HEK293 (cell line): ENCODE results near the gene MSI2.
A peak's percentile ranks its signal among the peaks of the same experiment; 100 is the strongest.

Experiments
- CTCF ChIA-PET: fragments of 350-600 bp; formaldehyde crosslinking; extraction: SDS; loops from one replicate; lab custom pipeline; 2021; ENCODE audit warnings: antibody characterized with exemption; lab: Yijun Ruan, JAX
- POLR2A ChIA-PET: fragments of 300-600 bp; formaldehyde crosslinking; extraction: SDS; loops from one replicate; lab custom pipeline; 2020; ENCODE audit warnings: antibody characterized with exemption, inconsistent platforms; lab: Yijun Ruan, JAX
- H3K27ac ChIP-seq: fragments of 200-500 bp; sonication (Bioruptor generic); 2 replicates; pipeline ENCODE4 v1.5.1; 2014; ENCODE audit warnings: low read depth, low read length, control low read depth, inconsistent platforms; ENCODE audit errors: extremely low read depth
- H3K36me3 ChIP-seq, 2 experiments: fragments of 200-500 bp in 1 of 2; sonication (Bioruptor generic) in 1 of 2; 1 replicate in 1 of 2; 2 replicates in 1 of 2; pipeline ENCODE4 v1.5.1; 2014 to 2017; ENCODE audit warnings: inconsistent platforms in 2 of 2, low read length in 2 of 2; ENCODE audit not compliant: control insufficient read depth in 2 of 2, insufficient read depth in 1 of 2
- H3K4me1 ChIP-seq: fragments of 200-500 bp; sonication (Bioruptor generic); 2 replicates; pipeline ENCODE4 v1.5.1; 2014; ENCODE audit warnings: mild to moderate bottlenecking, low read length, inconsistent platforms; ENCODE audit not compliant: control insufficient read depth, insufficient read depth
- H3K4me3 ChIP-seq: 2 replicates; pipeline ENCODE4 v1.5.1; 2011; ENCODE audit warnings: low read depth, mild to moderate bottlenecking, control low read depth, low read length, moderate library complexity
- H3K9me3 ChIP-seq: fragments of 200-500 bp; sonication (Bioruptor generic); 2 replicates; pipeline ENCODE4 v1.5.1; 2014; ENCODE audit warnings: low read depth, low read length, inconsistent platforms; ENCODE audit not compliant: control insufficient read depth, insufficient read depth
- BCL11A ChIP-seq: fragments of 450-650 bp; formaldehyde crosslinking; IDR thresholded peaks from 2 replicates; pipeline ENCODE4 v1.5.1; 2016; ENCODE audit warnings: low read depth, missing biosample characterization, missing genetic modification characterization
- CTCF ChIP-seq: fragments of 450-650 bp; formaldehyde crosslinking; IDR thresholded peaks from 2 replicates; pipeline ENCODE4 v1.5.1; 2016; ENCODE audit warnings: missing biosample characterization, missing genetic modification characterization
- FEZF1 ChIP-seq: fragments of 450-650 bp; formaldehyde crosslinking; IDR thresholded peaks from 2 replicates; pipeline ENCODE4 v1.5.1; 2016; ENCODE audit warnings: missing biosample characterization, missing genetic modification characterization
- GLI4 ChIP-seq: fragments of 450-650 bp; formaldehyde crosslinking; IDR thresholded peaks from 2 replicates; pipeline ENCODE4 v1.5.1; 2016; ENCODE audit warnings: missing biosample characterization, missing genetic modification characterization
- HOXC10 ChIP-seq: sonication (generic); formaldehyde crosslinking; IDR thresholded peaks from 2 replicates; pipeline ENCODE4 v1.8.1; 2023; ENCODE audit warnings: mild to moderate bottlenecking, missing genetic modification reagents
- MZF1 ChIP-seq: fragments of 450-650 bp; formaldehyde crosslinking; IDR thresholded peaks from 2 replicates; pipeline ENCODE4 v1.5.1; 2017; ENCODE audit warnings: missing biosample characterization, missing genetic modification characterization, borderline replicate concordance
- ZBTB49 ChIP-seq: fragments of 450-650 bp; formaldehyde crosslinking; IDR thresholded peaks from 2 replicates; pipeline ENCODE4 v1.5.1; 2016; ENCODE audit warnings: missing biosample characterization, missing genetic modification characterization, low read depth
- ZFHX2 ChIP-seq: fragments of 450-650 bp; formaldehyde crosslinking; conservative IDR thresholded peaks from 2 replicates; pipeline ENCODE4 v1.5.1; 2016; ENCODE audit warnings: missing biosample characterization, missing genetic modification characterization
- ZFP37 ChIP-seq: fragments of 450-650 bp; formaldehyde crosslinking; IDR thresholded peaks from 2 replicates; pipeline ENCODE4 v1.5.1; 2016; ENCODE audit warnings: missing biosample characterization, missing genetic modification characterization
- ZIC2 ChIP-seq: fragments of 450-650 bp; formaldehyde crosslinking; IDR thresholded peaks from 2 replicates; pipeline ENCODE4 v1.5.1; 2016; ENCODE audit warnings: missing biosample characterization, missing genetic modification characterization
- ZNF184 ChIP-seq: fragments of 450-650 bp; IDR thresholded peaks from 2 replicates; pipeline ENCODE4 v1.5.1; 2018; ENCODE audit warnings: missing biosample characterization, mild to moderate bottlenecking, missing genetic modification characterization
- ZNF2 ChIP-seq: fragments of 450-650 bp; formaldehyde crosslinking; IDR thresholded peaks from 2 replicates; pipeline ENCODE4 v1.5.1; 2016; ENCODE audit warnings: missing biosample characterization, missing genetic modification characterization
- ZNF26 ChIP-seq: fragments of 450-650 bp; formaldehyde crosslinking; IDR thresholded peaks from 2 replicates; pipeline ENCODE4 v1.5.1; 2016; ENCODE audit warnings: missing biosample characterization, missing genetic modification characterization
- ZNF324 ChIP-seq: fragments of 450-650 bp; formaldehyde crosslinking; IDR thresholded peaks from 2 replicates; pipeline ENCODE4 v1.5.1; 2016; ENCODE audit warnings: missing biosample characterization, missing genetic modification characterization
- ZNF341 ChIP-seq: fragments of 450-650 bp; formaldehyde crosslinking; IDR thresholded peaks from 2 replicates; pipeline ENCODE4; 2016; ENCODE audit warnings: low read depth, missing biosample characterization, missing genetic modification characterization
- ZNF354C ChIP-seq: fragments of 450-650 bp; formaldehyde crosslinking; IDR thresholded peaks from 2 replicates; pipeline ENCODE4 v1.5.1; 2016; ENCODE audit warnings: missing biosample characterization, missing genetic modification characterization, low read depth, borderline replicate concordance
- ZNF549 ChIP-seq: fragments of 450-650 bp; IDR thresholded peaks from 2 replicates; pipeline ENCODE4 v1.5.1; 2018; ENCODE audit warnings: missing biosample characterization, missing genetic modification characterization, mild to moderate bottlenecking, inconsistent platforms, moderate library complexity
- ZNF747 ChIP-seq: fragments of 450-650 bp; formaldehyde crosslinking; IDR thresholded peaks from 2 replicates; pipeline ENCODE4 v1.5.1; 2016; ENCODE audit warnings: missing biosample characterization, missing genetic modification characterization
- ZNF785 ChIP-seq: fragments of 450-650 bp; formaldehyde crosslinking; IDR thresholded peaks from 2 replicates; pipeline ENCODE4 v1.5.1; 2016; ENCODE audit warnings: missing biosample characterization, missing genetic modification characterization
- ZNF830 ChIP-seq: fragments of 450-650 bp; IDR thresholded peaks from 2 replicates; pipeline ENCODE4 v1.5.0; 2018; ENCODE audit warnings: missing biosample characterization, missing genetic modification characterization, low read depth, mild to moderate bottlenecking, moderate library complexity
- ZXDB ChIP-seq: fragments of 450-650 bp; formaldehyde crosslinking; IDR thresholded peaks from 2 replicates; pipeline ENCODE4 v1.5.1; 2016; ENCODE audit warnings: missing biosample characterization, missing genetic modification characterization

MSI2 gene

GRCh38 chr17:57671667-57672632 lies 415.6 kb downstream of the MSI2 start (continued):
- TF ChIP-seq ZXDB (tag by site-specific recombination): peak; percentile 48
- peak; percentile 86 for TF ChIP-seq ZNF2 (tag by site-specific recombination)
- no peak for TF ChIP-seq BCL11A (tag by site-specific recombination)
- TF ChIP-seq ZNF26: no peak
- no peak for TF ChIP-seq GLI4
- TF ChIP-seq ZIC2 (tag by site-specific recombination): no peak
- TF ChIP-seq ZBTB49 (tag by site-specific recombination): no peak
- TF ChIP-seq ZNF341 (tag by site-specific recombination): 0 out of 2 replicates have a peak, but pooled peaks have one; percentile 15
- peak; percentile 82 for TF ChIP-seq CTCF
- no peak for TF ChIP-seq ZNF324
- TF ChIP-seq ZNF549 (tag by site-specific recombination): no peak

GRCh38 chr17:57672971-57673370 lies 416.6 kb downstream of the MSI2 start:
- CTCF ChIA-PET: interaction anchor here (0.6 to 5.7 kb wide), 27 partner anchors 11 to 547 kb away, joined by 3 to 80 read pairs (median 8); no protein-coding TSS in a partner anchor
- H3K9me3 ChIP-seq: no peaks in the 10 kb centered on the region
- no peak overlapping the region for H3K4me3 ChIP-seq
- no peak overlapping the region for H3K27ac ChIP-seq
- POLR2A ChIA-PET: no interaction called here
- H3K36me3 ChIP-seq: peaks cover 0 to 6% of the 10 kb centered on the region in 2 experiments; a peak in 1 of 3 replicates
- no peak for TF ChIP-seq ZNF354C (tag by site-specific recombination)
- TF ChIP-seq FEZF1 (tag by site-specific recombination): no peak
- TF ChIP-seq GLI4: no peak
- no peak for TF ChIP-seq ZNF830
- TF ChIP-seq ZFP37 (tag by site-specific recombination): no peak
- no peak for TF ChIP-seq MZF1 (tag by site-specific recombination)
- no peak for TF ChIP-seq ZNF785 (tag by site-specific recombination)
- TF ChIP-seq HOXC10: no peak
- no peak for TF ChIP-seq ZFHX2 (tag by site-specific recombination)
- TF ChIP-seq ZNF184 (tag by site-specific recombination): no peak
- TF ChIP-seq ZNF747 (tag by site-specific recombination): no peak
- peaks cover 8% of the 10 kb centered on the region for H3K4me1 ChIP-seq
